Keratinocyte (primary cell): ENCODE results near the gene TMEM132C.

Source experiments
- EZH2 ChIP-seq: IDR thresholded peaks from one replicate; pipeline ENCODE4 v1.6.1; 2012; ENCODE audit warnings: inconsistent platforms, mild to moderate bottlenecking, low read length, moderate library complexity
- TF ChIP-seq, protein P1 (sequence below), 3 experiments: IDR thresholded peaks in 1 of 3; conservative IDR thresholded peaks in 1 of 3; optimal IDR thresholded peaks in 1 of 3; 2 replicates in 2 of 3; 3 replicates in 1 of 3; pipeline versions ENCODE3 to v1.5.1; 2011; ENCODE audit warnings: low read length in 3 of 3, mild to moderate bottlenecking in 3 of 3, moderate library complexity in 2 of 3, control low read depth in 1 of 3, inconsistent platforms in 1 of 3; ENCODE audit not compliant: insufficient read depth in 2 of 3; ENCODE audit errors: extremely low read depth in 1 of 3

- TF ChIP-seq, protein P1, sequence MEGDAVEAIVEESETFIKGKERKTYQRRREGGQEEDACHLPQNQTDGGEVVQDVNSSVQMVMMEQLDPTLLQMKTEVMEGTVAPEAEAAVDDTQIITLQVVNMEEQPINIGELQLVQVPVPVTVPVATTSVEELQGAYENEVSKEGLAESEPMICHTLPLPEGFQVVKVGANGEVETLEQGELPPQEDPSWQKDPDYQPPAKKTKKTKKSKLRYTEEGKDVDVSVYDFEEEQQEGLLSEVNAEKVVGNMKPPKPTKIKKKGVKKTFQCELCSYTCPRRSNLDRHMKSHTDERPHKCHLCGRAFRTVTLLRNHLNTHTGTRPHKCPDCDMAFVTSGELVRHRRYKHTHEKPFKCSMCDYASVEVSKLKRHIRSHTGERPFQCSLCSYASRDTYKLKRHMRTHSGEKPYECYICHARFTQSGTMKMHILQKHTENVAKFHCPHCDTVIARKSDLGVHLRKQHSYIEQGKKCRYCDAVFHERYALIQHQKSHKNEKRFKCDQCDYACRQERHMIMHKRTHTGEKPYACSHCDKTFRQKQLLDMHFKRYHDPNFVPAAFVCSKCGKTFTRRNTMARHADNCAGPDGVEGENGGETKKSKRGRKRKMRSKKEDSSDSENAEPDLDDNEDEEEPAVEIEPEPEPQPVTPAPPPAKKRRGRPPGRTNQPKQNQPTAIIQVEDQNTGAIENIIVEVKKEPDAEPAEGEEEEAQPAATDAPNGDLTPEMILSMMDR (optimal IDR thresholded peaks at IDR 0.05 in 1 of 3, IDR thresholded peaks at IDR 0.05 in 1 of 3, conservative IDR thresholded peaks at IDR 0.05 in 1 of 3; ENCODE audit: extremely low read depth in 1 of 3, insufficient read depth in 2 of 3, low read length in 3 of 3) = no peak
- no peak for TF ChIP-seq EZH2
Observed at GRCh38 chr12:128456922-128457321, 190.0 kb downstream of the TMEM132C start.
